Lower leg skin (tissue), 3 donors: Measurements from ENCODE around the gene KRT79.

ENCODE experiments used
- POLR2A ChIP-seq, 2 donors: fragments of 450-650 bp; IDR thresholded peaks; one replicate each; pipeline ENCODE4 v1.6.1; 2016 to 2017; ENCODE audit warnings: antibody characterized with exemption in 2 of 2, mild to moderate bottlenecking in 1 of 2, moderate library complexity in 1 of 2
- TF ChIP-seq, protein P1 (sequence below), 3 donors: fragments of 450-650 bp; IDR thresholded peaks; one replicate each; pipeline ENCODE4 v1.5.1; 2016; ENCODE audit warnings: antibody characterized with exemption in 3 of 3, mild to moderate bottlenecking in 3 of 3, moderate library complexity in 2 of 3

DNA sequence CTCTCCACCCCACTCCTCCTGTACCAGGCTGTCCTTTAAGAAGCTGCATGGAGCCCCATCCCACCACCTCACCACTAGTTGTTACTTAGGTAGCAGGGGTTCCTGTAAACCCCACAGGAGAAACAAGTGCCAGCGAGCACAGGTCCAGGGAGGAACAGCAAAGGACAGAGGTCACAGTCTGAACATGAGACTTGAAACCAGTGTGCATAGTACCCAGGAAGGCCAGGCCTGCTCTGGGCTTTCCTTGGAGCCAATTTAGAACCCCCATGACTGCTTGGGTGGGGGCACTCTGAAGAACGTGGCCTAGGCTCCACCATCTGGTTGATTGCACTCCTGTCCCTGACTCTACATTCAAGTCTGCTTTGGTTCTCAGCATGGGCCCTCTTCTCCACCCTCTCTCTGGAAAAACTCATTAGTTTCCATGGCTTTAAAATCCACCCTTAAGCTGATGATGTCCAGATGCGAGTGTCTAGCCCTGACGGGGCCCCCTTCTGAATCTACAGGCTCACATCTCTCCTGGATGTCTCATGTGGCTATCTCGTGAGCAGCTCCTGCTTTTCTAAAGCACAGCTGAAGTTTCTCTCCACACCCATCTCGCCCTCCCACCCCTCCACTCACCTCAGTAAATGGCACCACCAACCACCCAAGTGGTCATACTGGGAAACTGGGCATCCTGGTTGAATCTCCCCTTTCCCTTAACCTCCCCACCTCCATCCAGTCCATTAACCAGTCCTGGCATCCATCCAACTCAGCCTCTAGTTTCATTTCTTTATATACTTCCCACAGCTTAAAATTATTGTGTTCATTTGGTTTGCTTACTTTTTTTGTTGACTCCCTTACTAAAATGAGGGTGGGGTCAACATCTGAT lies 46.6 kb downstream of the KRT79 start:
- TF ChIP-seq POLR2A (IDR thresholded peaks at IDR 0.05) = no peak
- TF ChIP-seq, protein P1, sequence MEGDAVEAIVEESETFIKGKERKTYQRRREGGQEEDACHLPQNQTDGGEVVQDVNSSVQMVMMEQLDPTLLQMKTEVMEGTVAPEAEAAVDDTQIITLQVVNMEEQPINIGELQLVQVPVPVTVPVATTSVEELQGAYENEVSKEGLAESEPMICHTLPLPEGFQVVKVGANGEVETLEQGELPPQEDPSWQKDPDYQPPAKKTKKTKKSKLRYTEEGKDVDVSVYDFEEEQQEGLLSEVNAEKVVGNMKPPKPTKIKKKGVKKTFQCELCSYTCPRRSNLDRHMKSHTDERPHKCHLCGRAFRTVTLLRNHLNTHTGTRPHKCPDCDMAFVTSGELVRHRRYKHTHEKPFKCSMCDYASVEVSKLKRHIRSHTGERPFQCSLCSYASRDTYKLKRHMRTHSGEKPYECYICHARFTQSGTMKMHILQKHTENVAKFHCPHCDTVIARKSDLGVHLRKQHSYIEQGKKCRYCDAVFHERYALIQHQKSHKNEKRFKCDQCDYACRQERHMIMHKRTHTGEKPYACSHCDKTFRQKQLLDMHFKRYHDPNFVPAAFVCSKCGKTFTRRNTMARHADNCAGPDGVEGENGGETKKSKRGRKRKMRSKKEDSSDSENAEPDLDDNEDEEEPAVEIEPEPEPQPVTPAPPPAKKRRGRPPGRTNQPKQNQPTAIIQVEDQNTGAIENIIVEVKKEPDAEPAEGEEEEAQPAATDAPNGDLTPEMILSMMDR (IDR thresholded peaks at IDR 0.05) = no peak
